ENCODE data around the gene INPP1.

DNA sequence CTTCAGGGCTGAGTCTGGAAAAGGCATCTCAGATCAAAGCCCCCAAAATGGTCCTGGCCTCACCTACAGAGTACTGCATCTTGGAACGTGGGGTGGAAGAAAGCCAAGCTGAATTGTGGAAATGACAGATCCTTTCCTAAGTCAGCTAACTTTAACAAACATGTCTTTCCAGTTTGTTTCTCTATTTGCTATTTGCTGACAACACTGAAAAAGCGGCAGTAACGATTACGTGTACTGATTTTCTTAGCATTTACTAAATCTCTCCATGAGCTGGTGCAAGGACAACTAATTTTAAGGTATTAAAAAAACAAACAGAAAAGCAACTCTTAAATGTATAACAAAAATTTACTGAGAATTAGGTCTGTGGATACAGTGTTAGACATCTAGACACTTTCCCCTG lies 24.9 kb upstream of the INPP1 start:
- TF ChIP-seq EZH2phosphoT487 (IDR thresholded peaks at IDR 0.05; ENCODE audit: low read depth) (no peak), CTCF (IDR thresholded peaks at IDR 0.05; ENCODE audit: low read depth, low read length) (no peak)

Data from OCI-LY3 (cell line).